Memory B cell (primary cell): ENCODE data around the gene TBC1D10B.

Source experiments
- ATAC-seq: fragments of 150-1000 bp; cut with Tn5 transposase; 2 replicates; pipeline ENCODE4 v1.10.0; 2021; ENCODE audit warnings: low read depth, mild to moderate bottlenecking, moderate library complexity
- DNase-seq, 2 donors: peaks; one replicate each; pipeline ENCODE4 v3.0.0; 2022; ENCODE audit warnings: low spot score in 2 of 2
- H3K27ac Mint-ChIP-seq: one replicate; pipeline ENCODE4 v1.8.0; 2022; ENCODE audit warnings: mild to moderate bottlenecking, moderate library complexity, mixed read lengths
- H3K27me3 Mint-ChIP-seq: one replicate; pipeline ENCODE4 v1.8.0; 2022; ENCODE audit warnings: mixed read lengths
- H3K36me3 Mint-ChIP-seq: one replicate; pipeline ENCODE4 v1.8.0; 2022; ENCODE audit warnings: mild to moderate bottlenecking, mixed read lengths
- H3K4me1 Mint-ChIP-seq: one replicate; pipeline ENCODE4 v1.8.0; 2022; ENCODE audit warnings: mixed read lengths
- H3K4me3 Mint-ChIP-seq: one replicate; pipeline ENCODE4 v1.8.0; 2022; ENCODE audit warnings: mild to moderate bottlenecking, moderate library complexity, mixed read lengths
- H3K9me3 Mint-ChIP-seq: one replicate; pipeline ENCODE4 v1.8.0; 2022; ENCODE audit warnings: mixed read lengths

The TBC1D10B gene, protein sequence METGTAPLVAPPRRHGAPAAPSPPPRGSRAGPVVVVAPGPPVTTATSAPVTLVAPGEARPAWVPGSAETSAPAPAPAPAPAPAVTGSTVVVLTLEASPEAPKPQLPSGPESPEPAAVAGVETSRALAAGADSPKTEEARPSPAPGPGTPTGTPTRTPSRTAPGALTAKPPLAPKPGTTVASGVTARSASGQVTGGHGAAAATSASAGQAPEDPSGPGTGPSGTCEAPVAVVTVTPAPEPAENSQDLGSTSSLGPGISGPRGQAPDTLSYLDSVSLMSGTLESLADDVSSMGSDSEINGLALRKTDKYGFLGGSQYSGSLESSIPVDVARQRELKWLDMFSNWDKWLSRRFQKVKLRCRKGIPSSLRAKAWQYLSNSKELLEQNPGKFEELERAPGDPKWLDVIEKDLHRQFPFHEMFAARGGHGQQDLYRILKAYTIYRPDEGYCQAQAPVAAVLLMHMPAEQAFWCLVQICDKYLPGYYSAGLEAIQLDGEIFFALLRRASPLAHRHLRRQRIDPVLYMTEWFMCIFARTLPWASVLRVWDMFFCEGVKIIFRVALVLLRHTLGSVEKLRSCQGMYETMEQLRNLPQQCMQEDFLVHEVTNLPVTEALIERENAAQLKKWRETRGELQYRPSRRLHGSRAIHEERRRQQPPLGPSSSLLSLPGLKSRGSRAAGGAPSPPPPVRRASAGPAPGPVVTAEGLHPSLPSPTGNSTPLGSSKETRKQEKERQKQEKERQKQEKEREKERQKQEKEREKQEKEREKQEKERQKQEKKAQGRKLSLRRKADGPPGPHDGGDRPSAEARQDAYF

DNA sequence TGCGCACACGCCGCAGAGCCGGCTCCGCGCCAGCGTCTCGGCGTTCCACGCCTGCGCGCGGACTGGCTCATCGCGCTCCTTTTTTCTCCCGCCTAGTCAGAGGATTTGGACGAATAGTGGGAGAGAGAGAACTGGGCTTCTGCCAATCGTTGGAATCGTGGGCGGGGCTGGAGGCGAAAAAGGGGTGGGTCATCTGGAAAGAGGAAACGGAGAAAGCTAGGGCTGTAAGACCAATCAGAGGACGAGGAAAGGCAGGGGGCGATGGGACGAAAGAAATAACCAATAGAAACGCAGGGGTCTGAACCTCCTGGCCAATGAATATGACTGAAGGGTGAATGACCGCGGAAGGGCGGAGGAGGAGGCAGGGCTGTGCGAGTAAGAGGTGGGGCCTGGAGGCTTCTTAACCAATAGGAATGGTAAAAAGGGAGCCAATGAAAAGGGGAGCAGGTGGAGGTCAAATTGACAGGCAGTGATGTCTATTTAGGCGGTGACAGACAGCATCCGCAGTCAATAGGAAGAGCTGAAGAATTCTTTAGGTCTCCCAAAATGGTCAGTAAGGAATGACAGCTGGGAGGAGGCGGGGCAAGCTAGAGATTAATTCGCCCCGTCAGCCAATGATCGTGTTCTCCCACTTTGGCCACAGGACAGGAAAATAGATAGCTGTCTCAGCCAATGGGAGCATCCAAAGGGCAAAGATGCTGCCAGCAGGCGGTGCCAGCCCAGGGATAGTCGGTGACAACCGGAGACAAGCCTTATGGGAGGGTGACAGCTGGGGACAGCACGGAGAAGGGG is at the start of gene TBC1D10B:
Gene TBC1D10B (minus strand): TSS at position 39 of the 792 bp plus-strand sequence. CDS start 311 bp downstream, outside the sequence.
- Mint-ChIP-seq H3K4me1 (peaks cover 36% of the 10 kb centered on the region), H3K27me3 (no peaks in the 10 kb centered on the region), H3K27ac (peak within 1 kb of the TSS; percentile 72), H3K9me3 (no peaks in the 10 kb centered on the region), H3K36me3 (peaks cover 2% of the 10 kb centered on the region), H3K4me3 (peak within 1 kb of the TSS; percentile 82)
- ATAC-seq (peak; percentile 81), DNase-seq (peak; percentile 91 to 99)

DNA sequence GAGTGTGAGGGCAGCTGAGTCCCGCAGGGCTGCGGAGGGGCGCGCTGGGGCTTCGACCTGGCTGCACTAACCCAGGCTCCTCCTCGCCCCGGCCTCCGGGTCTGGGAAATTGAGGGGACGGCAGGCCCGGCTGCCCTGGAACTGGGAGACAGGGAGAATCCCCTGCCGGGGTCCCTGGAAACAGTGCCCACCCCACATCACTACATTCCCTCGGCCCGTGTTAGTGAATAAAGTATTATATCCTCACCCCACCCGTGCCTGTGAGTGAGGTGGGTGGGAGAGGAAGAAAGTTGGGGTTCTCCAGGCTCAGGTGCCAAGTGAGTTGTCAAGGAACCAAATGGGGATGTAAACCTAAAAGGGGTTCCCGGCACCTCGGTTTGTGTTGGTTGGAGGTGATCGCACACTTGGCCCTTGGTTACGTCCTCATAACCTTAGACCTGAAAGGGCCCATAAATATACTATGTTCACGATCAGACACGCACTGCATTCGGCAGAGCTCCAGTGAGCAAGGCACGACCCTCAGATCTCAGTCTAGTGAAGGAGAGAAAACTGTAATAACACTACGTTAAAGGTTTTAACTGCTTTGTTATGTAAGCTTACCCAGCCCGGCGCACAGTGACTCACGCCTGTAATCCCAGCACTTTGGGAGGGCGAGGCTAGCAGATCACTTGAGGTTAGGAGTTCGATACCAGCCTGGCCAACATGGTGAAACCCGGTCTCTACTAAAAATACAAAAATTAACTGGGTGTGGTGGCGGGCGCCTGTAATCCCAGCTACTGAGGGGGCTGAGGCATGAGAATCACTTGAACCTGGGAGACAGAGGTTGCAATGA is 48.3 kb upstream of the TBC1D10B start:
- Mint-ChIP-seq H3K4me3 (peak overlapping the region; percentile 78), H3K36me3 (peaks cover 14% of the 10 kb centered on the region), H3K4me1 (peaks cover 10% of the 10 kb centered on the region), H3K27ac (no peak overlapping the region), H3K9me3 (no peaks in the 10 kb centered on the region), H3K27me3 (no peaks in the 10 kb centered on the region)
- ATAC-seq (no peak), DNase-seq (no peak)

- peaks cover 10% of the 10 kb centered on the region for H3K4me1 Mint-ChIP-seq
- H3K27ac Mint-ChIP-seq = no peak overlapping the region
Measured at GRCh38 chr16:30417529-30418349, 47.4 kb upstream of the TBC1D10B start.

GRCh38 chr16:30416624-30417528 is 46.6 kb upstream of the TBC1D10B start:
- H3K4me1 Mint-ChIP-seq = peaks cover 10% of the 10 kb centered on the region
- H3K27me3 Mint-ChIP-seq = no peaks in the 10 kb centered on the region
- H3K36me3 Mint-ChIP-seq = peaks cover 16% of the 10 kb centered on the region
- H3K9me3 Mint-ChIP-seq = no peaks in the 10 kb centered on the region
- H3K27ac Mint-ChIP-seq = no peak overlapping the region
- peak overlapping the region; percentile 32 for H3K4me3 Mint-ChIP-seq
- no peak for DNase-seq
- no peak for ATAC-seq

More at GRCh38 chr16:30417529-30418349, 47.4 kb upstream of the TBC1D10B start:
- Mint-ChIP-seq H3K9me3 (no peaks in the 10 kb centered on the region), H3K27me3 (no peaks in the 10 kb centered on the region), H3K36me3 (peaks cover 14% of the 10 kb centered on the region), H3K4me3 (peak overlapping the region; percentile 78)
- ATAC-seq (peak; percentile 91), DNase-seq (peak; percentile 80 to 84)

- H3K4me1 Mint-ChIP-seq = peaks cover 7% of the 10 kb centered on the region
- H3K4me3 Mint-ChIP-seq = no peak overlapping the region
- H3K36me3 Mint-ChIP-seq = peaks cover 13% of the 10 kb centered on the region
- H3K27me3 Mint-ChIP-seq = no peaks in the 10 kb centered on the region
- DNase-seq (no peak), ATAC-seq (no peak)
- H3K9me3 Mint-ChIP-seq = no peaks in the 10 kb centered on the region
- no peak overlapping the region for H3K27ac Mint-ChIP-seq
Measured at GRCh38 chr16:30416047-30416603, 45.8 kb upstream of the TBC1D10B start.

GRCh38 chr16:30414159-30414558 is 43.9 kb upstream of the TBC1D10B start:
- H3K4me3 Mint-ChIP-seq = no peak overlapping the region
- no peak overlapping the region for H3K27ac Mint-ChIP-seq

GRCh38 chr16:30413112-30413806 is 43.0 kb upstream of the TBC1D10B start:
- Mint-ChIP-seq H3K4me3 (no peak overlapping the region), H3K27me3 (no peaks in the 10 kb centered on the region), H3K4me1 (peaks cover 13% of the 10 kb centered on the region), H3K36me3 (peaks cover 5% of the 10 kb centered on the region), H3K9me3 (no peaks in the 10 kb centered on the region), H3K27ac (peak overlapping the region; percentile 16)
- DNase-seq (no peak), ATAC-seq (no peak)

More at GRCh38 chr16:30414159-30414558, 43.9 kb upstream of the TBC1D10B start:
- no peaks in the 10 kb centered on the region for H3K27me3 Mint-ChIP-seq
- H3K4me1 Mint-ChIP-seq = peaks cover 6% of the 10 kb centered on the region
- no peak for DNase-seq
- ATAC-seq = no peak
- peaks cover 5% of the 10 kb centered on the region for H3K36me3 Mint-ChIP-seq
- H3K9me3 Mint-ChIP-seq = no peaks in the 10 kb centered on the region

DNA sequence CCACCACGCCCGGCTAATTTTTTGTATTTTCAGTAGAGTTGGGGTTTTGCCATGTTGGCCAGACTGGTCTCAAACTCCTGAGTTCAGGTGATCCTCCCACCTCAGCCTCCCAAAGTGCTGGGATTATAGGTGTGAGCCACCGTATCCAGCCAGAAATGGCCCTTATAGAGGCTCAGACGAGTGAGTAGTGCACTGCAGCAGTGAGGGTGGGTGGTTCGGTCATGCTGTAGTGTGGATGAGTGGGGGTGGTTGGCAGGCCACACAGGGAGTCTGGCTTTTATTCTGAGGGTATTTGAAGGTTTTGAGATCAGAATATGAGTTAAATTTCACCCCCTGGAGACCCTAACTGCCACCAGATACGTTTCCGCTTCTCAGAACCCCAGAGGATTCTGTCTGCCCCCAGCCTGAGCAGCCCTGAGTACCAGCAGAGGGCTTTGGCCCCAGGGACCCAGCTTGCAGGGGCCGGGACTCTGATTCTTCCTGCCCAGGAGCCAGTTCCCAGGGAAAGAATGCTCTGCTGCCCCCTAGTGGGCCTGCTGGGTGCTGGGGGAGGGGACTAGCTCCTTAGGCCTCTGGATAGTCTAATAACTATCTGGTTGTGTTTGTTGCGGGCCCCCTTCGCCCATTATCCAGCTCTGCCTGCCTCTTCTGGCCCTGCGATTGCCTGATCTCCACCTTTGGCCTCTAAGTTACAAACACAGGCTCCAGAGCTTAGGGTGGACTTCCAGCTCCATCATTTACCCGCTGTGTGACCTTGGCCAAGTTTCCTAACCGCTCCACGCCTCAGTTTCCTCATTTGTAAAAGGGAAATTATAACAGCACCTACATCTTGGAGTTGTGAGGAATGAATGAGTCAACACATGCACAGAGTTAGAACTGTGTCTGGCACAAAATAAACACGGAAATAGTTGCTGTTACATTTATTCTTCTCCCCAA is 39.1 kb upstream of the TBC1D10B start:
- H3K27ac Mint-ChIP-seq = no peak overlapping the region
- ATAC-seq (peak; percentile 67), DNase-seq (peak; percentile 94 to 95)
- no peaks in the 10 kb centered on the region for H3K27me3 Mint-ChIP-seq
- peak overlapping the region; percentile 29 for H3K4me3 Mint-ChIP-seq
- H3K9me3 Mint-ChIP-seq = no peaks in the 10 kb centered on the region
- peaks cover 19% of the 10 kb centered on the region for H3K4me1 Mint-ChIP-seq
- peaks cover 5% of the 10 kb centered on the region for H3K36me3 Mint-ChIP-seq

GRCh38 chr16:30407804-30408534 is 37.7 kb upstream of the TBC1D10B start:
- Mint-ChIP-seq H3K27ac (no peak overlapping the region), H3K27me3 (peaks cover 2% of the 10 kb centered on the region), H3K9me3 (no peaks in the 10 kb centered on the region), H3K36me3 (peaks cover 5% of the 10 kb centered on the region), H3K4me3 (peak overlapping the region; percentile 99), H3K4me1 (peaks cover 25% of the 10 kb centered on the region)
- ATAC-seq (no peak), DNase-seq (no peak)
